Measurements from ENCODE around the gene NUP58.

The NUP58 gene

DNA sequence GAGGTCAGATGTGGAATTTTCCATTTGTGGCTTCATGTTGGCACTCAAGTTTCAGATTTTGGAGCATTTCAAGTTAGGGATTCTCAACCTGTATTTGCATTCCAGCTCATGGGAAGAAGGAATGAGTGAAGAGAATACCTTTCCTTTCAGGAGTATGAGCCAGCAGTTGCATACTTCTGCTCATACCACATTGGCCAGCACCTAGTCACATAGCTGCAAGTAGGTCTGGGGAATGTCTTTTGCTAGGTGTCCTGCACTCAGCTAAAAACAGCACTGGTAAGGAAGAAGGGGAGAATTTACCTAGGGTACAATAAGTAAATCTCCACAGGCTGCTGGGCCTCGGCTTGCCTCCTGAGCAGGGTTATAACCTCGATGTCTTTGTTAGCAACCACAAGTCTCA, 45.7 kb downstream of the NUP58 start:
- TF ChIP-seq POU6F1 (CRISPR knock-in tag; IDR thresholded peaks at IDR 0.05; ENCODE audit: borderline replicate concordance, low read depth): no peak
- peak; percentile 50 for ATAC-seq

DNA sequence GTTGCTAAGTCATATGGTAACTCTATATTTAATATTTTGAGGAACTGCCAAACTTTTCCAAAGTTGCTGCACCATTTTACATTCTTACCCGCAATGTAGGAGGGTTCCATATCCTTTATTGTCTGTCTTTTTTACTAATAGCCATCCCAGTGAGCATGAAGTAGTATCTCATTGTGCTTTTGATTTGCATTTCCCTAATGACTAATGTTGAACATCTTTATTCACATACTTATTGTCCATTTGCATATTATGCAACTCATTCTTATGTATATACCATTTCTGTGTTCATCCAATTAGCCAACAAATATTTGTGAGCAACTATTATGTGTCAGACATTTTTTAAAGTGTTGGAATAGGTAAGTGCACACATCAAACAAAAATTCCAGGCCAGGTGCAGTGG, 50.0 kb downstream of the NUP58 start:
- no peak for ATAC-seq
- TF ChIP-seq TCF4 (CRISPR knock-in tag; IDR thresholded peaks at IDR 0.05; ENCODE audit: borderline replicate concordance): no peak

DNA sequence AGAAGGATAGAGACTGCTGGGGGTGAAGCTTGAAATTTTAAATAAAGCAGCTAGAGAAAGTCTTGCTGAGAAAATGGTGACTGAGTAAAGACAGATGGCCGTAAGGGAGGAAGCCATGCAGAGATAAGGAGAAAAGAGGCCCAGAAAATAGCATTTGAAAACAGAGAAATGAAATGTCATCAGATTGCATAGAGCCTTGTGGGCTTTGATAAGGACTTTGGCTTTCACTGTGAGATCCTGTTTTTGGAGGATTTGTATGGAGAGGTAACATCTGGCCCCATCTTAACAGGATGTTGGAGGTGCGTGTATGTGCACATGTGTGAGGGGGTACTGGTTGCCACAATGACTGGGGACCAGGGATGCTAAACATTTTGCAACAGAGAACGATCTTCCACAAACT, 50.8 kb downstream of the NUP58 start:
- peak; percentile 85 for TF ChIP-seq TCF4 (CRISPR knock-in tag; IDR thresholded peaks at IDR 0.05; ENCODE audit: borderline replicate concordance)
- TF ChIP-seq GLIS3 (CRISPR knock-in tag; IDR thresholded peaks at IDR 0.05): no peak
- no peak; the same call in 2 of the 3 replicates for ATAC-seq

- TF ChIP-seq OSR1 (CRISPR knock-in tag; IDR thresholded peaks at IDR 0.05): no peak
- no peak for TF ChIP-seq ZNF8 (CRISPR knock-in tag; IDR thresholded peaks at IDR 0.05)
- TF ChIP-seq ESRRG (CRISPR knock-in tag; IDR thresholded peaks at IDR 0.05): no peak
- no peak for TF ChIP-seq PPARA (CRISPR knock-in tag; IDR thresholded peaks at IDR 0.05; ENCODE audit: borderline replicate concordance)
- TF ChIP-seq CREB5 (CRISPR knock-in tag; IDR thresholded peaks at IDR 0.05; ENCODE audit: low read depth): no peak
- TF ChIP-seq ZNF565 (CRISPR knock-in tag; conservative IDR thresholded peaks at IDR 0.05; ENCODE audit: low read depth): no peak
- TF ChIP-seq ZFP30 (CRISPR knock-in tag; IDR thresholded peaks at IDR 0.05): no peak
- TF ChIP-seq SNAI2 (CRISPR knock-in tag; IDR thresholded peaks at IDR 0.05): no peak
- no peak for ATAC-seq
Observed at GRCh38 chr13:25352806-25353205, 51.4 kb downstream of the NUP58 start.

- no peak for ATAC-seq
- TF ChIP-seq PATZ1 (CRISPR knock-in tag; IDR thresholded peaks at IDR 0.05; ENCODE audit: borderline replicate concordance) (no peak), ZFP30 (CRISPR knock-in tag; IDR thresholded peaks at IDR 0.05) (no peak), TOX (CRISPR knock-in tag; IDR thresholded peaks at IDR 0.05; ENCODE audit: borderline replicate concordance) (no peak), PPARA (CRISPR knock-in tag; IDR thresholded peaks at IDR 0.05; ENCODE audit: borderline replicate concordance) (no peak), ZNF70 (CRISPR knock-in tag; IDR thresholded peaks at IDR 0.05) (no peak), CSDC2 (CRISPR knock-in tag; IDR thresholded peaks at IDR 0.05) (no peak), ZC3H10 (CRISPR knock-in tag; IDR thresholded peaks at IDR 0.05) (no peak), SNAI2 (CRISPR knock-in tag; IDR thresholded peaks at IDR 0.05) (no peak), ESRRG (CRISPR knock-in tag; IDR thresholded peaks at IDR 0.05) (no peak), ZNF8 (CRISPR knock-in tag; IDR thresholded peaks at IDR 0.05) (no peak), CREB5 (CRISPR knock-in tag; IDR thresholded peaks at IDR 0.05; ENCODE audit: low read depth) (no peak), ISL1 (CRISPR knock-in tag; IDR thresholded peaks at IDR 0.05) (no peak), POU6F1 (CRISPR knock-in tag; IDR thresholded peaks at IDR 0.05; ENCODE audit: borderline replicate concordance, low read depth) (no peak), RARB (CRISPR knock-in tag; IDR thresholded peaks at IDR 0.05) (no peak), ARNTL (CRISPR knock-in tag; IDR thresholded peaks at IDR 0.05; ENCODE audit: borderline replicate concordance, low read depth) (no peak), ZNF565 (CRISPR knock-in tag; conservative IDR thresholded peaks at IDR 0.05; ENCODE audit: low read depth) (no peak)
- TF ChIP-seq, protein P1, sequence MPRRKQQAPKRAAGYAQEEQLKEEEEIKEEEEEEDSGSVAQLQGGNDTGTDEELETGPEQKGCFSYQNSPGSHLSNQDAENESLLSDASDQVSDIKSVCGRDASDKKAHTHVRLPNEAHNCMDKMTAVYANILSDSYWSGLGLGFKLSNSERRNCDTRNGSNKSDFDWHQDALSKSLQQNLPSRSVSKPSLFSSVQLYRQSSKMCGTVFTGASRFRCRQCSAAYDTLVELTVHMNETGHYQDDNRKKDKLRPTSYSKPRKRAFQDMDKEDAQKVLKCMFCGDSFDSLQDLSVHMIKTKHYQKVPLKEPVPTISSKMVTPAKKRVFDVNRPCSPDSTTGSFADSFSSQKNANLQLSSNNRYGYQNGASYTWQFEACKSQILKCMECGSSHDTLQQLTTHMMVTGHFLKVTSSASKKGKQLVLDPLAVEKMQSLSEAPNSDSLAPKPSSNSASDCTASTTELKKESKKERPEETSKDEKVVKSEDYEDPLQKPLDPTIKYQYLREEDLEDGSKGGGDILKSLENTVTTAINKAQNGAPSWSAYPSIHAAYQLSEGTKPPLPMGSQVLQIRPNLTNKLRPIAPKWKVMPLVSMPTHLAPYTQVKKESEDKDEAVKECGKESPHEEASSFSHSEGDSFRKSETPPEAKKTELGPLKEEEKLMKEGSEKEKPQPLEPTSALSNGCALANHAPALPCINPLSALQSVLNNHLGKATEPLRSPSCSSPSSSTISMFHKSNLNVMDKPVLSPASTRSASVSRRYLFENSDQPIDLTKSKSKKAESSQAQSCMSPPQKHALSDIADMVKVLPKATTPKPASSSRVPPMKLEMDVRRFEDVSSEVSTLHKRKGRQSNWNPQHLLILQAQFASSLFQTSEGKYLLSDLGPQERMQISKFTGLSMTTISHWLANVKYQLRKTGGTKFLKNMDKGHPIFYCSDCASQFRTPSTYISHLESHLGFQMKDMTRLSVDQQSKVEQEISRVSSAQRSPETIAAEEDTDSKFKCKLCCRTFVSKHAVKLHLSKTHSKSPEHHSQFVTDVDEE (CRISPR knock-in tag; IDR thresholded peaks at IDR 0.05): no peak
- TF ChIP-seq, protein P2, sequence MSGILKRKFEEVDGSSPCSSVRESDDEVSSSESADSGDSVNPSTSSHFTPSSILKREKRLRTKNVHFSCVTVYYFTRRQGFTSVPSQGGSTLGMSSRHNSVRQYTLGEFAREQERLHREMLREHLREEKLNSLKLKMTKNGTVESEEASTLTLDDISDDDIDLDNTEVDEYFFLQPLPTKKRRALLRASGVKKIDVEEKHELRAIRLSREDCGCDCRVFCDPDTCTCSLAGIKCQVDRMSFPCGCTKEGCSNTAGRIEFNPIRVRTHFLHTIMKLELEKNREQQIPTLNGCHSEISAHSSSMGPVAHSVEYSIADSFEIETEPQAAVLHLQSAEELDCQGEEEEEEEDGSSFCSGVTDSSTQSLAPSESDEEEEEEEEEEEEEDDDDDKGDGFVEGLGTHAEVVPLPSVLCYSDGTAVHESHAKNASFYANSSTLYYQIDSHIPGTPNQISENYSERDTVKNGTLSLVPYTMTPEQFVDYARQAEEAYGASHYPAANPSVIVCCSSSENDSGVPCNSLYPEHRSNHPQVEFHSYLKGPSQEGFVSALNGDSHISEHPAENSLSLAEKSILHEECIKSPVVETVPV (CRISPR knock-in tag; IDR thresholded peaks at IDR 0.05): no peak
Observed at GRCh38 chr13:25353344-25353743, 51.9 kb downstream of the NUP58 start.

Data from SK-N-SH treated with all-trans-retinoic acid at 6 μM for 48 hours (cell line).